Large intestine (tissue), 3 donors: Measurements from ENCODE around the gene SCYL1. TPM values are rescaled to one million over a fixed set of nuclear protein-coding genes. Genes with fewer than 3 reads are reported as not detected.
A peak's percentile ranks its signal among the peaks of the same experiment; 100 is the strongest.

Experiments used
- DNase-seq, 2 donors: peaks; one replicate each; pipeline versions ENCODE4 v3.0.0 to v3.0.0-alpha.2; 2013
- H3K27ac ChIP-seq: one replicate; pipeline ENCODE4 v1.5.1; 2013; ENCODE audit warnings: low read length
- H3K27me3 ChIP-seq: 2 replicates; pipeline ENCODE4 v1.6.1; 2013; ENCODE audit warnings: low read length; ENCODE audit not compliant: control insufficient read depth, insufficient read depth
- H3K36me3 ChIP-seq: 2 replicates; pipeline ENCODE4 v1.6.1; 2013; ENCODE audit warnings: low read length; ENCODE audit not compliant: control insufficient read depth, insufficient read depth
- H3K4me1 ChIP-seq: one replicate; pipeline ENCODE4 v1.6.1; 2013; ENCODE audit warnings: low read length; ENCODE audit not compliant: control insufficient read depth, insufficient read depth
- H3K4me3 ChIP-seq: one replicate; pipeline ENCODE4 v1.5.1; 2013; ENCODE audit warnings: low read length
- H3K9me3 ChIP-seq: one replicate; pipeline ENCODE4 v1.6.1; 2013; ENCODE audit warnings: mild to moderate bottlenecking, low read depth, low read length, moderate library complexity; ENCODE audit not compliant: control insufficient read depth
- WGBS: methylation state at CpG from one replicate; pipeline ENCODE4 v1.1.5; 2013; ENCODE audit warnings: low lambda C conversion rate; ENCODE audit not compliant: insufficient coverage; 5-methylcytosine and 5-hydroxymethylcytosine counted together
- polyA plus RNA-seq: library from polyadenylated mRNA; unstranded; fragments of 120-200 nt; gene quantifications from one replicate; pipeline ENCODE4 v1.2.1, GENCODE V29; 2013

The SCYL1 gene
- polyA plus RNA-seq, 1 donor: 50.7 TPM

DNA sequence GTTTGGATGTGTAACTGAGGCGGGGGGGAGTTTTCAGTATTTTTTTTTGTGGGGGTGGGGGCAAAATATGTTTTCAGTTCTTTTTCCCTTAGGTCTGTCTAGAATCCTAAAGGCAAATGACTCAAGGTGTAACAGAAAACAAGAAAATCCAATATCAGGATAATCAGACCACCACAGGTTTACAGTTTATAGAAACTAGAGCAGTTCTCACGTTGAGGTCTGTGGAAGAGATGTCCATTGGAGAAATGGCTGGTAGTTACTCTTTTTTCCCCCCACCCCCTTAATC, 23.8 kb upstream of the SCYL1 start:
- no peak for DNase-seq
- no CpG with 5 or more reads among the region's 2 CpGs for WGBS
- Histone ChIP-seq H3K9me3 (peaks cover 25% of the 10 kb centered on the region), H3K4me3 (peak overlapping the region; percentile 85), H3K27ac (peak overlapping the region; percentile 98), H3K27me3 (no peaks in the 10 kb centered on the region), H3K36me3 (peaks cover 36% of the 10 kb centered on the region), H3K4me1 (peaks cover 26% of the 10 kb centered on the region)

DNA sequence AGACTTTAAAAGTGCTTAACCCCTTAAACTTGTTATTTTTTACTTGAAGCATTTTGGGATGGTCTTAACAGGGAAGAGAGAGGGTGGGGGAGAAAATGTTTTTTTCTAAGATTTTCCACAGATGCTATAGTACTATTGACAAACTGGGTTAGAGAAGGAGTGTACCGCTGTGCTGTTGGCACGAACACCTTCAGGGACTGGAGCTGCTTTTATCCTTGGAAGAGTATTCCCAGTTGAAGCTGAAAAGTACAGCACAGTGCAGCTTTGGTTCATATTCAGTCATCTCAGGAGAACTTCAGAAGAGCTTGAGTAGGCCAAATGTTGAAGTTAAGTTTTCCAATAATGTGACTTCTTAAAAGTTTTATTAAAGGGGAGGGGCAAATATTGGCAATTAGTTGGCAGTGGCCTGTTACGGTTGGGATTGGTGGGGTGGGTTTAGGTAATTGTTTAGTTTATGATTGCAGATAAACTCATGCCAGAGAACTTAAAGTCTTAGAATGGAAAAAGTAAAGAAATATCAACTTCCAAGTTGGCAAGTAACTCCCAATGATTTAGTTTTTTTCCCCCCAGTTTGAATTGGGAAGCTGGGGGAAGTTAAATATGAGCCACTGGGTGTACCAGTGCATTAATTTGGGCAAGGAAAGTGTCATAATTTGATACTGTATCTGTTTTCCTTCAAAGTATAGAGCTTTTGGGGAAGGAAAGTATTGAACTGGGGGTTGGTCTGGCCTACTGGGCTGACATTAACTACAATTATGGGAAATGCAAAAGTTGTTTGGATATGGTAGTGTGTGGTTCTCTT, 23.2 kb upstream of the SCYL1 start:
- DNase-seq: peak in 1 of 2 donors; percentile 46
- Histone ChIP-seq H3K4me1 (peaks cover 26% of the 10 kb centered on the region), H3K27ac (peak overlapping the region; percentile 98), H3K36me3 (peaks cover 41% of the 10 kb centered on the region), H3K4me3 (peak overlapping the region; percentile 85), H3K27me3 (no peaks in the 10 kb centered on the region), H3K9me3 (peaks cover 25% of the 10 kb centered on the region)
- WGBS: no CpG with 5 or more reads among the region's 3 CpGs

DNA sequence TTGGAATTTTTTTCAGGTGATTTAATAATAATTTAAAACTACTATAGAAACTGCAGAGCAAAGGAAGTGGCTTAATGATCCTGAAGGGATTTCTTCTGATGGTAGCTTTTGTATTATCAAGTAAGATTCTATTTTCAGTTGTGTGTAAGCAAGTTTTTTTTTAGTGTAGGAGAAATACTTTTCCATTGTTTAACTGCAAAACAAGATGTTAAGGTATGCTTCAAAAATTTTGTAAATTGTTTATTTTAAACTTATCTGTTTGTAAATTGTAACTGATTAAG, 22.7 kb upstream of the SCYL1 start:
- Histone ChIP-seq H3K36me3 (peaks cover 45% of the 10 kb centered on the region), H3K27me3 (no peaks in the 10 kb centered on the region), H3K4me3 (peak overlapping the region; percentile 85), H3K4me1 (peaks cover 25% of the 10 kb centered on the region), H3K27ac (peak overlapping the region; percentile 98), H3K9me3 (peaks cover 25% of the 10 kb centered on the region)
- DNase-seq: no peak

- 0% methylated on average over 1 of the region's 6 CpGs for whole genome bisulfite sequencing
- Histone ChIP-seq H3K36me3 (peaks cover 45% of the 10 kb centered on the region), H3K4me1 (peaks cover 26% of the 10 kb centered on the region), H3K27ac (peak overlapping the region; percentile 98), H3K27me3 (no peaks in the 10 kb centered on the region), H3K9me3 (peaks cover 25% of the 10 kb centered on the region), H3K4me3 (peak overlapping the region; percentile 85)
- DNase-seq: peak in 1 of 2 donors; percentile 59
These were observed 22.1 kb upstream of the SCYL1 start for GRCh38 chr11:65502555-65503367.

DNA sequence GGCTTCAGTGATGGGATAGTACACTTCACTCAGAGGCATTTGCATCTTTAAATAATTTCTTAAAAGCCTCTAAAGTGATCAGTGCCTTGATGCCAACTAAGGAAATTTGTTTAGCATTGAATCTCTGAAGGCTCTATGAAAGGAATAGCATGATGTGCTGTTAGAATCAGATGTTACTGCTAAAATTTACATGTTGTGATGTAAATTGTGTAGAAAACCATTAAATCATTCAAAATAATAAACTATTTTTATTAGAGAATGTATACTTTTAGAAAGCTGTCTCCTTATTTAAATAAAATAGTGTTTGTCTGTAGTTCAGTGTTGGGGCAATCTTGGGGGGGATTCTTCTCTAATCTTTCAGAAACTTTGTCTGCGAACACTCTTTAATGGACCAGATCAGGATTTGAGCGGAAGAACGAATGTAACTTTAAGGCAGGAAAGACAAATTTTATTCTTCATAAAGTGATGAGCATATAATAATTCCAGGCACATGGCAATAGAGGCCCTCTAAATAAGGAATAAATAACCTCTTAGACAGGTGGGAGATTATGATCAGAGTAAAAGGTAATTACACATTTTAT, 21.4 kb upstream of the SCYL1 start:
- Histone ChIP-seq H3K9me3 (peaks cover 25% of the 10 kb centered on the region), H3K27ac (peak overlapping the region; percentile 98), H3K4me1 (peaks cover 24% of the 10 kb centered on the region), H3K36me3 (peaks cover 45% of the 10 kb centered on the region), H3K4me3 (peak overlapping the region; percentile 85), H3K27me3 (no peaks in the 10 kb centered on the region)
- no peak for DNase-seq
- no CpG with 5 or more reads among the region's 3 CpGs for WGBS

GRCh38 chr11:65503949-65504673, 20.8 kb upstream of the SCYL1 start:
- DNase-seq: peak; percentile 62 to 75
- Histone ChIP-seq H3K27me3 (no peaks in the 10 kb centered on the region), H3K4me1 (peaks cover 22% of the 10 kb centered on the region), H3K36me3 (peaks cover 45% of the 10 kb centered on the region), H3K9me3 (peaks cover 25% of the 10 kb centered on the region), H3K27ac (peak overlapping the region; percentile 98), H3K4me3 (peak overlapping the region; percentile 85)
- WGBS: no CpG with 5 or more reads among the region's 3 CpGs

GRCh38 chr11:65504674-65505465, 20.0 kb upstream of the SCYL1 start:
- Histone ChIP-seq H3K4me1 (peaks cover 22% of the 10 kb centered on the region), H3K27me3 (no peaks in the 10 kb centered on the region), H3K9me3 (peaks cover 25% of the 10 kb centered on the region), H3K27ac (peak overlapping the region; percentile 98), H3K4me3 (peak overlapping the region; percentile 85), H3K36me3 (peaks cover 45% of the 10 kb centered on the region)
- no CpG with 5 or more reads among the region's 8 CpGs for WGBS
- peak in 1 of 2 donors; percentile 56 for DNase-seq

DNA sequence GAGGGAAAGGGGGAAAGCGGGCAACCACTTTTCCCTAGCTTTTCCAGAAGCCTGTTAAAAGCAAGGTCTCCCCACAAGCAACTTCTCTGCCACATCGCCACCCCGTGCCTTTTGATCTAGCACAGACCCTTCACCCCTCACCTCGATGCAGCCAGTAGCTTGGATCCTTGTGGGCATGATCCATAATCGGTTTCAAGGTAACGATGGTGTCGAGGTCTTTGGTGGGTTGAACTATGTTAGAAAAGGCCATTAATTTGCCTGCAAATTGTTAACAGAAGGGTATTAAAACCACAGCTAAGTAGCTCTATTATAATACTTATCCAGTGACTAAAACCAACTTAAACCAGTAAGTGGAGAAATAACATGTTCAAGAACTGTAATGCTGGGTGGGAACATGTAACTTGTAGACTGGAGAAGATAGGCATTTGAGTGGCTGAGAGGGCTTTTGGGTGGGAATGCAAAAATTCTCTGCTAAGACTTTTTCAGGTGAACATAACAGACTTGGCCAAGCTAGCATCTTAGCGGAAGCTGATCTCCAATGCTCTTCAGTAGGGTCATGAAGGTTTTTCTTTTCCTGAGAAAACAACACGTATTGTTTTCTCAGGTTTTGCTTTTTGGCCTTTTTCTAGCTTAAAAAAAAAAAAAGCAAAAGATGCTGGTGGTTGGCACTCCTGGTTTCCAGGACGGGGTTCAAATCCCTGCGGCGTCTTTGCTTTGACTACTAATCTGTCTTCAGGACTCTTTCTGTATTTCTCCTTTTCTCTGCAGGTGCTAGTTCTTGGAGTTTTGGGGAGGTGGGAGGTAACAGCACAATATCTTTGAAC, 19.2 kb upstream of the SCYL1 start:
- Histone ChIP-seq H3K36me3 (peaks cover 45% of the 10 kb centered on the region), H3K9me3 (peaks cover 25% of the 10 kb centered on the region), H3K27me3 (no peaks in the 10 kb centered on the region), H3K4me1 (peaks cover 22% of the 10 kb centered on the region), H3K4me3 (peak overlapping the region; percentile 85), H3K27ac (peak overlapping the region; percentile 98)
- no CpG with 5 or more reads among the region's 12 CpGs for WGBS
- peak in 1 of 2 donors; percentile 57 for DNase-seq

DNA sequence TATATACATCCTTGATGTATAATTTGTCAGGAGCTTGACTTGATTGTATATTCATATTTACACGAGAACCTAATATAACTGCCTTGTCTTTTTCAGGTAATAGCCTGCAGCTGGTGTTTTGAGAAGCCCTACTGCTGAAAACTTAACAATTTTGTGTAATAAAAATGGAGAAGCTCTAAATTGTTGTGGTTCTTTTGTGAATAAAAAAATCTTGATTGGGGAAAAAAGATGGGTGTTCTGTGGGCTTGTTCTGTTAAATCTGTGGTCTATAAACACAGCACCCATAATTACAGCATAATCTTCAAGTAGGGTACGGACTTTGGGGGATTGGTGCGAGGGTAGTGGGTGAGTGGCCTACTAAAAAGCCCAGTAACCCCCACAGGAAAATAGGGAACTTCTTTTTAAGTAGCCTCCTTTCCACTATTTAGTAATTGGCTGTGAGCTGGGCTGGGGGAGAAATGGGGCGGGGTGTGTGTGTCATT, 18.6 kb upstream of the SCYL1 start:
- Histone ChIP-seq H3K9me3 (peaks cover 25% of the 10 kb centered on the region), H3K4me1 (peaks cover 22% of the 10 kb centered on the region), H3K27ac (peak overlapping the region; percentile 98), H3K36me3 (peaks cover 44% of the 10 kb centered on the region), H3K4me3 (peak overlapping the region; percentile 85), H3K27me3 (no peaks in the 10 kb centered on the region)
- DNase-seq: no peak
- WGBS: 20% methylated on average over 1 of the region's 4 CpGs
